HCT116 (cell line): ENCODE data around the gene ARHGEF6.

Experiments
- EGR1 ChIP-seq: IDR thresholded peaks from 2 replicates; pipeline ENCODE4 v1.6.1; 2012; ENCODE audit warnings: low read depth
- EZH2 ChIP-seq: fragments of 200-600 bp; sonication (generic); IDR thresholded peaks from 2 replicates; pipeline ENCODE4 v1.6.1; 2017; ENCODE audit warnings: antibody characterized with exemption, mixed run types
- JUND ChIP-seq: IDR thresholded peaks from 2 replicates; pipeline ENCODE4 v1.6.1; 2012
- POLR2AphosphoS5 ChIP-seq: IDR thresholded peaks from 2 replicates; pipeline ENCODE4 v1.6.1; 2011; ENCODE audit warnings: mild to moderate bottlenecking, low read depth, low read length, moderate library complexity
- SIN3A ChIP-seq: IDR thresholded peaks from 2 replicates; pipeline ENCODE4 v1.6.1; 2012; ENCODE audit warnings: low read depth
- ZNF274 ChIP-seq: fragments of 200-500 bp; sonication (Bioruptor generic); IDR thresholded peaks from 2 replicates; pipeline ENCODE4 v1.6.1; 2014; ENCODE audit warnings: mild to moderate bottlenecking, low read depth, low read length, inconsistent platforms
- TF ChIP-seq, protein P1 (sequence below), 3 experiments: fragments of 200-600 bp in 1 of 3; sonication (generic) in 1 of 3; IDR thresholded peaks in 2 of 3; conservative IDR thresholded peaks in 1 of 3; 2 replicates each; pipeline ENCODE4 v1.5.1; 2012 to 2017; ENCODE audit warnings: low read depth in 2 of 3, low read length in 2 of 3, antibody characterized with exemption in 1 of 3, borderline replicate concordance in 1 of 3, control low read depth in 1 of 3, mild to moderate bottlenecking in 1 of 3, mixed read lengths in 1 of 3, mixed run types in 1 of 3, moderate library complexity in 1 of 3; ENCODE audit not compliant: insufficient read depth in 1 of 3

DNA sequence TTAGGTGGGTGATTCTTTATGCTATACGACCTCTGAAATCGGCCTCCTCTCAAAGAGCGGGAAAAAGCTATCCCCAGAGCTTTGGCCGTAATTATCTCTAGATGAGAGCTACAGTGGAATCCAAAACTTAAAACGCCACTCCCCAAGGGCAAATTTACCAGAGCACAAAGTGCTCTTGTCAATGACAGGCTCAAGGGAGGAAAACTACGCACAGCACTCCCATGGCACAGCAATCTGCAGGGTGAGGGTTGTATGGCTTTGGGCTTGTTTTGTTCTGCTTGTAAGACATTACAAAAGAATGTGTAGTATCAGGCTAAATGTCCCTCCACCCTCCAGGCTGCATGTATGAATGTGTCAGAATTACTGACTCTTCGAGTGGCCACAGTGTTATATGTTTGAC lies 44.0 kb downstream of the ARHGEF6 start:
- TF ChIP-seq ZNF274 (no peak), SIN3A (no peak), JUND (no peak), EGR1 (no peak), EZH2 (no peak), POLR2AphosphoS5 (no peak)
- TF ChIP-seq, protein P1, sequence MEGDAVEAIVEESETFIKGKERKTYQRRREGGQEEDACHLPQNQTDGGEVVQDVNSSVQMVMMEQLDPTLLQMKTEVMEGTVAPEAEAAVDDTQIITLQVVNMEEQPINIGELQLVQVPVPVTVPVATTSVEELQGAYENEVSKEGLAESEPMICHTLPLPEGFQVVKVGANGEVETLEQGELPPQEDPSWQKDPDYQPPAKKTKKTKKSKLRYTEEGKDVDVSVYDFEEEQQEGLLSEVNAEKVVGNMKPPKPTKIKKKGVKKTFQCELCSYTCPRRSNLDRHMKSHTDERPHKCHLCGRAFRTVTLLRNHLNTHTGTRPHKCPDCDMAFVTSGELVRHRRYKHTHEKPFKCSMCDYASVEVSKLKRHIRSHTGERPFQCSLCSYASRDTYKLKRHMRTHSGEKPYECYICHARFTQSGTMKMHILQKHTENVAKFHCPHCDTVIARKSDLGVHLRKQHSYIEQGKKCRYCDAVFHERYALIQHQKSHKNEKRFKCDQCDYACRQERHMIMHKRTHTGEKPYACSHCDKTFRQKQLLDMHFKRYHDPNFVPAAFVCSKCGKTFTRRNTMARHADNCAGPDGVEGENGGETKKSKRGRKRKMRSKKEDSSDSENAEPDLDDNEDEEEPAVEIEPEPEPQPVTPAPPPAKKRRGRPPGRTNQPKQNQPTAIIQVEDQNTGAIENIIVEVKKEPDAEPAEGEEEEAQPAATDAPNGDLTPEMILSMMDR (IDR thresholded peaks at IDR 0.05 in 2 of 3, conservative IDR thresholded peaks at IDR 0.05 in 1 of 3; ENCODE audit: borderline replicate concordance in 1 of 3, insufficient read depth in 1 of 3, low read depth in 2 of 3, low read length in 2 of 3): no peak
